Uterus (tissue), 2 donors: ENCODE data around the gene ABI3BP.

ENCODE experiments used
- CTCF ChIP-seq, 4 experiments: fragments of 200-600 bp in 2 of 4; fragments of 450-650 bp in 2 of 4; sonication (generic) in 2 of 4; IDR thresholded peaks; one replicate each; pipeline ENCODE4 v1.5.1; 2016 to 2019; ENCODE audit warnings: antibody characterized with exemption in 4 of 4, mild to moderate bottlenecking in 2 of 4, moderate library complexity in 1 of 4
- POLR2A ChIP-seq, 2 donors: fragments of 450-650 bp; IDR thresholded peaks; one replicate each; pipeline ENCODE4 v1.6.1; 2016; ENCODE audit warnings: antibody characterized with exemption in 2 of 2, mild to moderate bottlenecking in 1 of 2, moderate library complexity in 1 of 2

DNA sequence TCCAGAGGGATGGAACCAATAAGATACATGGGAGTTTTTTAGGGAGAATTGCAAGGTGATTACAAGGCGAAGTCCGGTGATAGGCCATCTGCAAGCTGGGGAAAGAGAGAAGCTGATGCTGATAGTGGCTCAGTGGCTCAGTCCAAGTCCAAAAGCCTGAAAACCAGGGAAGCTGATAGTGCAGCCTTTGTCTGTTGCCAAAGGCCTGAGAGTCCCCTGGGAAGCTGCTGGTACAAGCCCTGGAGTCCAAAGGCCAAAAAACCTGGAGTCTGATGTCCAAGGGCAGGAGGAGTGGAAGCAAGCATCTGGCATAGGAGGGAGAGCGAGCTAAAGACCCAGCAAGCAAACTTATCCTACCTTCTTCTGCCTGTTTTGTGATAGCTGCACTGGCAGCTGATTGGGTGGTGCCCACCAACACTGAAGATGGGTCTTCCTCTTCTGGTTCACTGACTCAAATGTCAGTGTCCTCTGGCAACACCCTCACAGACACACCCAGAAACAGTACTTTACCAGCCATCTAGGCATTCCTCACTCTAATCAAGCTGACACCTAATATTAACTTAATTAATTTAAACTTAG is 267.2 kb downstream of the ABI3BP start:
- TF ChIP-seq CTCF (IDR thresholded peaks at IDR 0.05), result no peak
- no peak for TF ChIP-seq POLR2A (IDR thresholded peaks at IDR 0.05)
